TTC549 (cell line): ENCODE results near the gene LDAH.
A peak's percentile ranks its signal among the peaks of the same experiment; 100 is the strongest.

Experiments
- FAIRE-seq: peaks from 2 replicates; lab custom pipeline; 2012; peaks lifted over from hg19 to GRCh38; lab: Jason Lieb, UNC

The LDAH gene

GRCh38 chr2:20635675-20636584 lies 187.0 kb downstream of the LDAH start:
- peak; percentile 59 for FAIRE-seq

- no peak for FAIRE-seq
Measured at GRCh38 chr2:20635113-20635510, 187.8 kb downstream of the LDAH start.

GRCh38 chr2:20634507-20635112 lies 188.3 kb downstream of the LDAH start:
- no peak for FAIRE-seq
